ENCODE data around the gene AKT3.
"Not testable (repeated sequence)": the region's sequence is repeated elsewhere in the genome, so short reads cannot be mapped to it uniquely, and the experiment has no call there.

AKT3 gene

GRCh38 chr1:243841507-243841906 is 8.5 kb downstream of the AKT3 start:
- no peak for DNase-seq

- no peak for DNase-seq
Measured at GRCh38 chr1:243837907-243838535, 12.0 kb downstream of the AKT3 start.

- DNase-seq, result no peak
Measured at GRCh38 chr1:243834130-243834529, 15.9 kb downstream of the AKT3 start.

- no peak for DNase-seq
Measured at GRCh38 chr1:243831463-243831862, 18.6 kb downstream of the AKT3 start.

- no peak for DNase-seq
Measured at GRCh38 chr1:243827206-243827605, 22.8 kb downstream of the AKT3 start.

GRCh38 chr1:243824907-243825306 is 25.1 kb downstream of the AKT3 start:
- DNase-seq, result not testable (repeated sequence)

- DNase-seq, result no peak
Measured at GRCh38 chr1:243821177-243821680, 28.8 kb downstream of the AKT3 start.

GRCh38 chr1:243819438-243819839 is 30.6 kb downstream of the AKT3 start:
- DNase-seq, result no peak

- no peak for DNase-seq
Measured at GRCh38 chr1:243818978-243819377, 31.1 kb downstream of the AKT3 start.

- DNase-seq, result no peak
Measured at GRCh38 chr1:243814718-243815117, 35.3 kb downstream of the AKT3 start.

GRCh38 chr1:243807346-243807745 is 42.7 kb downstream of the AKT3 start:
- not testable (repeated sequence) for DNase-seq

GRCh38 chr1:243806310-243806709 is 43.7 kb downstream of the AKT3 start:
- DNase-seq, result no peak

GRCh38 chr1:243802736-243803135 is 47.3 kb downstream of the AKT3 start:
- DNase-seq, result no peak

GRCh38 chr1:243801378-243801777 is 48.7 kb downstream of the AKT3 start:
- DNase-seq, result no peak

GRCh38 chr1:243799908-243800307 is 50.1 kb downstream of the AKT3 start:
- no peak for DNase-seq

- DNase-seq, result no peak
Measured at GRCh38 chr1:243798726-243799125, 51.3 kb downstream of the AKT3 start.

GRCh38 chr1:243796016-243796415 is 54.0 kb downstream of the AKT3 start:
- no peak for DNase-seq

GRCh38 chr1:243793298-243793697 is 56.7 kb downstream of the AKT3 start:
- DNase-seq, result no peak

- DNase-seq, result no peak
Measured at GRCh38 chr1:243792891-243793290, 57.2 kb downstream of the AKT3 start.

- DNase-seq, result no peak
Measured at GRCh38 chr1:243792401-243792800, 57.6 kb downstream of the AKT3 start.

GRCh38 chr1:243791586-243792267 is 58.3 kb downstream of the AKT3 start:
- no peak for DNase-seq

- DNase-seq, result no peak
Measured at GRCh38 chr1:243790404-243790803, 59.6 kb downstream of the AKT3 start.

- DNase-seq, result no peak
Measured at GRCh38 chr1:243786531-243786930, 63.5 kb downstream of the AKT3 start.

- DNase-seq, result no peak
Measured at GRCh38 chr1:243784506-243784905, 65.5 kb downstream of the AKT3 start.

GRCh38 chr1:243783714-243784113 is 66.3 kb downstream of the AKT3 start:
- DNase-seq, result no peak
